HG02938 (cell line): ENCODE results near the gene TMEM204.

Experiments
- ATAC-seq: cut with Tn5 transposase; IDR thresholded peaks from one replicate; pipeline ENCODE4 v1.9.1; 2021; ENCODE audit warnings: mild to moderate bottlenecking, moderate library complexity; ENCODE audit not compliant: unreplicated experiment

Gene TMEM204

GRCh38 chr16:1553946-1554825 is 20.7 kb downstream of the TMEM204 start:
- no peak for ATAC-seq

GRCh38 chr16:1554826-1555445 is 21.5 kb downstream of the TMEM204 start:
- no peak for ATAC-seq

- ATAC-seq: no peak
Measured at GRCh38 chr16:1556254-1556653, 22.8 kb downstream of the TMEM204 start.

- no peak for ATAC-seq
Measured at GRCh38 chr16:1557074-1557473, 23.6 kb downstream of the TMEM204 start.

GRCh38 chr16:1557576-1557975 is 24.1 kb downstream of the TMEM204 start:
- ATAC-seq: no peak

- ATAC-seq: no peak
Measured at GRCh38 chr16:1559446-1559975, 26.0 kb downstream of the TMEM204 start.

- no peak for ATAC-seq
Measured at GRCh38 chr16:1560153-1560552, 26.7 kb downstream of the TMEM204 start.

- ATAC-seq: no peak
Measured at GRCh38 chr16:1560866-1561265, 27.4 kb downstream of the TMEM204 start.

GRCh38 chr16:1561266-1561665 is 27.8 kb downstream of the TMEM204 start:
- no peak for ATAC-seq

GRCh38 chr16:1561836-1562235 is 28.4 kb downstream of the TMEM204 start:
- no peak for ATAC-seq

GRCh38 chr16:1563786-1564185 is 30.3 kb downstream of the TMEM204 start:
- no peak for ATAC-seq

GRCh38 chr16:1564325-1564724 is 30.9 kb downstream of the TMEM204 start:
- no peak for ATAC-seq

- no peak for ATAC-seq
Measured at GRCh38 chr16:1565083-1565805, 31.8 kb downstream of the TMEM204 start.

- no peak for ATAC-seq
Measured at GRCh38 chr16:1567988-1568387, 34.5 kb downstream of the TMEM204 start.

- ATAC-seq: no peak
Measured at GRCh38 chr16:1571012-1571671, 37.7 kb downstream of the TMEM204 start.

GRCh38 chr16:1572673-1573072 is 39.2 kb downstream of the TMEM204 start:
- no peak for ATAC-seq

GRCh38 chr16:1573301-1573700 is 39.8 kb downstream of the TMEM204 start:
- ATAC-seq: no peak

GRCh38 chr16:1575578-1575977 is 42.1 kb downstream of the TMEM204 start:
- no peak for ATAC-seq

GRCh38 chr16:1579214-1579613 is 45.7 kb downstream of the TMEM204 start:
- no peak for ATAC-seq

GRCh38 chr16:1580256-1580655 is 46.8 kb downstream of the TMEM204 start:
- no peak for ATAC-seq

GRCh38 chr16:1580956-1581355 is 47.5 kb downstream of the TMEM204 start:
- ATAC-seq: no peak
